Daoy (cell line): ENCODE data around the gene GOLGA8B. TPM values are rescaled to one million over a fixed set of nuclear protein-coding genes. Genes with fewer than 3 reads are reported as not detected.
"Not testable (repeated sequence)": the region's sequence is repeated elsewhere in the genome, so short reads cannot be mapped to it uniquely, and the experiment has no call there.

Source experiments
- DNase-seq: peaks from one replicate; pipeline ENCODE4 v3.0.0-alpha.2; 2015; ENCODE audit warnings: low read depth
- total RNA-seq: library from RNA; depleted of rRNA; stranded (reverse); fragments of >200 nt; shearing (Covaris generic); gene quantifications from 2 replicates; pipeline ENCODE4 v1.2.3, GENCODE V29; 2014; rRNA removed

GOLGA8B gene, protein sequence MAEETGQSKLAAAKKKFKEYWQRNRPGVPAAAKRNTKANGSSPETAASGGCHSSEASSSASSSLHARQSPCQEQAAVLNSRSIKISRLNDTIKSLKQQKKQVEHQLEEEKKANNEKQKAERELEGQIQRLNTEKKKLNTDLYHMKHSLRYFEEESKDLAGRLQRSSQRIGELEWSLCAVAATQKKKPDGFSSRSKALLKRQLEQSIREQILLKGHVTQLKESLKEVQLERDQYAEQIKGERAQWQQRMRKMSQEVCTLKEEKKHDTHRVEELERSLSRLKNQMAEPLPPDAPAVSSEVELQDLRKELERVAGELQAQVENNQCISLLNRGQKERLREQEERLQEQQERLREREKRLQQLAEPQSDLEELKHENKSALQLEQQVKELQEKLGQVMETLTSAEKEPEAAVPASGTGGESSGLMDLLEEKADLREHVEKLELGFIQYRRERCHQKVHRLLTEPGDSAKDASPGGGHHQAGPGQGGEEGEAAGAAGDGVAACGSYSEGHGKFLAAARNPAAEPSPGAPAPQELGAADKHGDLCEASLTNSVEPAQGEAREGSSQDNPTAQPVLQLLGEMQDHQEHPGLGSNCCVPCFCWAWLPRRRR
- total RNA-seq, result 19.9 and 22.6 TPM in 2 replicates

DNA sequence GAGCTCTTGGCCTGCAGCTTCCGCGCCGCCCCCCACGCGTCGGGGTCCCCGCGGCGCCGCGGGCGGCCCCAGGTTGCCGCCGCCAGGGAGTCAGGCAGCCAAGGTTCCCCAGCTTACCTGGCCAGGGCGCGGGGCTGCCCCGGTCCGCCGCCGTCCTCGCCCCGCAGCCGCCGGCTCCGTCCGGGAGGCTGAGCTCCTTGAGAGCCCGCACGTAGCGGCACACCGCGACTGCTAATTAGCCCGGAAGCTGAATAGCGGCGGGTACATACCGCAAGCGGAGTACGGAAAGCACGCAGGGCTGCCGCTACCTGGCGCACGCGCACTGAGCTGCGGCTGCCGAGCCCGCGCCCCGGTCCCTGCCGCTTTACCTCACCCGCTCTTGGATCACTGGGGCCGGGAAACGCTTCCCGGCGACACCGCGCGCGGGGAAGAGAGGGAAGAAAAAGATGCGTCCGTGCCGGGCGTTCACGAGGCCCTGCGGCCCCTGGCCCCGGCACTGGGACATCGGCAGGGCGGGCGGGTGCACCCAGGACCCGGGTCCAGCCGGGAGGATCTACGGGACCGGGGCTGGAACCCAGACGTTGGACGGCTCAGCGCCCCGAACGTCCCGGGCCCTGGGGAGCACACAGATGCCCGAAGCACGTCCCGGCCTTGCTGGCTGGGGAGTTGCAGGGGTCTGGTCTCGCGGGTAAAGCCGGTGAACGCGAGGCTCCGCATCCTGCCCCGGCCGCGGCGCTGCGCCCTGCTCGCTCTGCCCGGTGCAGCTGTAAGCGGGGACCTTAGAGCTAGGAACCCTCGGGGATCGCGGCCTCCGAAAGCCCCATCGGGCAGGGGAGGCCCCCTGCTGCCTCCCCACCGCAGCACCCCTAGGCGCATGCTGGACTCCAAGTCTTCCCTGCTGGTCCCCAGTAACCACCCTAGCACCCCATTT lies at the start of gene GOLGA8B:
Gene GOLGA8B (minus strand): TSS at position 253 of the 931 bp plus-strand sequence. CDS start 47,739 bp downstream, outside the sequence.
- peak; percentile 80 for DNase-seq

GRCh38 chr15:34633165-34633564 lies 49.7 kb upstream of the GOLGA8B start:
- not testable (repeated sequence) for DNase-seq

GRCh38 chr15:34628577-34629152 lies 45.2 kb upstream of the GOLGA8B start:
- no peak for DNase-seq

GRCh38 chr15:34625007-34625406 lies 41.6 kb upstream of the GOLGA8B start:
- no peak for DNase-seq

DNA sequence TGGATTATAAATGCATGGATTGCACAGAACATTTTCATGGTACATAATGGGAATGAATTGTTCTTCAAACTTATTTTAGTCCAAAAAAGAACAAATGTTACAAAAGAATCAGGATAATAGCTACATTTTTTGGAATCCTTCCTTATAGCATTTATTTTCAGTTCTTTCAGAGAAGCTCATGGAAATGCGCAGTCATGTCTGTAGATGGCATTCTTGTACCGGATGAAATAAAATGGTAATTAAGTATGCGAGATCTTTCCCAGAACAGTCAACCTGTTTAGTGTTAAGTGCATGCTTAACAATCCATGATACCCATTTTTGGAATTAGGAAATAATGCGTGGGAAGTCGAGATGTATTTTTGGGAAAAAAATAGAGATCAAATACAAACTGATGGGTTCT lies 38.2 kb upstream of the GOLGA8B start:
- peak; percentile 21 for DNase-seq

GRCh38 chr15:34620814-34621213 lies 37.4 kb upstream of the GOLGA8B start:
- DNase-seq, result no peak

DNA sequence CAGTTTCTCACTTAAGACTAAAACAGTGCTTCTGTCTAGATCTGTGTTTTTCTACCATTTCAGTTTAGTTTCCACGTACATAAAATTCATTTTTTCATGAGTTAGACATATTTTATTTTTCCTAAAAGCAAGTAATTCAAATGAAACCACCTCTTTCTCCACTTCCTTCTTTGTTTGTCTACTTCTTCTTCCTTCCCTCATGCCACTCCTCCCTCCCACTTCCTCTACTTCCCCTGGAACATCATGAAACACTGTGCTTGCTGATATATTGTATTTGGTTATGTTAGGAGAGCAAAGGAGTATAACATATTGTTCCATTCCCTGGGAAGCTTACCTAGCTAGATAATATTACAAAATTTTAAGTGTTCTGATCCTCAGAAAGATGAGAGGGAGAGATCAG lies 36.7 kb upstream of the GOLGA8B start:
- DNase-seq, result no peak

- DNase-seq, result no peak
Measured at GRCh38 chr15:34619151-34619550, 35.7 kb upstream of the GOLGA8B start.

- no peak for DNase-seq
Measured at GRCh38 chr15:34618073-34618472, 34.6 kb upstream of the GOLGA8B start.

DNA sequence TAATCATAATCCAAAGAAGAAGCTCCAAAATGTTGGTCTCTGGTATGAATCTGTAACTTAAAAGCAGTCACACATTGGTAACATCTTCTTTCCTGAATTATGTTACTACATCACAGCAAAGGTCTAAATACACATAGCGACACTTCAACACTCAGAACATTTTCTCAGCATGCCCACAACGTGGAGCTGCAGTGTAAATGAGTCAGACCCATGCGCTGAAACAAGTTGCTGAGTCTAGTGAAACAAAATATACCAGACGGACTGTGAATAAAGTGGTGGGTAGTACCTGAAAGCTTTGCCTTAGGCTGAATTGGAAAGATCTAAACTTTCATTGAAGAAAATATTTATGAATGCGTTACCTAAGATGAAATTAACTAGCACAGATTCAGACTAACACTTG lies 33.2 kb upstream of the GOLGA8B start:
- peak; percentile 47 for DNase-seq

DNA sequence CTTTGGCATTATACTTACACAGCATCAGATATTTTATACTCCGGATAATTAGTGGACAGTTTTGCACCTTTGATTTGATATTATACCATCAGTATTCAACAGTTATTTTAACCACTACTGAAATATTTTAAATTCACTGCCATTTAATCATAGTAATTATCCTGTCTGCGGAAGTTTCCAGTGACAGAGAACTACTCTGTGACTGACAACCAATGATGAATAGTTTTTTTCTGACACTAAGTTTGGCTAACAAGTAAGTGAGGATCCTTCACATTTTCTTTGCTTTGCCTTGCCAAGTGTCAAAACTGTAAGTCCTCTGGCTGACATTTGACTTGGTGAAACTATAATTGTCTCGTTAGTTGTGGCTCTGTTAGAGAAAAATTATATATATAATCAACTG lies 30.5 kb upstream of the GOLGA8B start:
- DNase-seq, result no peak

DNA sequence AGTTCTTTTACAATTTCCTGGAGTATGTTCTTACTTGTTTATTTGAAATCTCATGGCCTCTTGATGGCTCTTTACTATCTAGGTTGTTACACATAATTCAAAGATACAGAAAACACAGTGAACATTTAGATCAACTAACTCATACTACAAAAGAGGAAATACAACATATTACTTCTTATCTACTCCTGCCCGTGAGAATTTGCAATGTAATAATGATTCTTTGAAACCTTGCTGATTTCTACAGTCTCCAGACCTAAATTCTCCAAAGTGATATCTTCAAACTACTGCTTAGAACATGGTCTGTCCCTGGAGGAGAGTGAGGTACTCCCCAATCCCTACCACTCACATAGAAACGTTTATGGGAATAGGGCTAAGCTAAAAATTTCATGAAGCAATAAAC lies 29.9 kb upstream of the GOLGA8B start:
- DNase-seq, result no peak

- DNase-seq, result no peak
Measured at GRCh38 chr15:34610354-34610753, 26.9 kb upstream of the GOLGA8B start.

GRCh38 chr15:34609102-34610057 lies 25.9 kb upstream of the GOLGA8B start:
- no peak for DNase-seq

DNA sequence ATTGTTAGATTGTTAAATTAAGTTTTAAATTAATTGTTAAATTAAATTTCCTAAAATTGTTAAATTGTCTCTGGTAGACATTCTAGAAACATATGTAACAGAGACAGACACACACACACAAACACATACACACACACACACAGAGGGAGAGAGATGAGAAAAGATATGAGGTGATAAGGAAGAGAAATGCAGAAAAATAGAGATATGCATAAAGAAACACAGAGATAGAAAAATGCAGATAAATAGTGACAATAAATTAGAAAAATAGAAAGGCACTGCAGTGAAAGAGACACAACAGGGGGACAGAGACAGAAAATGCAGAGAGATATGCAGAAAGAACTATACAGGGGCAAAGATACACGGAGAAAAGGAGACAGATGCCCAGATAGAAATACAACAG lies 25.1 kb upstream of the GOLGA8B start:
- no peak for DNase-seq

DNA sequence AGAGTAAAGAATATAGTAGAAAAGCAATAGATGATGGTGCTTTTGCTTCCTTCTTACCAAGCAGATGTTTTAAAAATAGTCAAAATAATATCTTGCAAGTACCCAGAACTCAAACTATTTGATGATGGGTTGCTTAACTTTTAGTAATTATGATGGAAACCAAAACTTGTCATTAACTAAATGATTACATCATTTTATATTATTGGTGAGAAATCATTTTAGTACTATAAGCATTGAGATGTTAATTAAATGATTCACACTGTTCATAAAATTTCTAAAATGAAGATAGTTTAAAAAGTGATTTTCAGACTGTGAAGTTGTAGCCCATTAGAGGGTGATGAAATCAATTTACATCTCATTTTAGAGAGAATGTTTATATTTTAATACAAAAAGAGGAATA lies 24.4 kb upstream of the GOLGA8B start:
- no peak for DNase-seq

DNA sequence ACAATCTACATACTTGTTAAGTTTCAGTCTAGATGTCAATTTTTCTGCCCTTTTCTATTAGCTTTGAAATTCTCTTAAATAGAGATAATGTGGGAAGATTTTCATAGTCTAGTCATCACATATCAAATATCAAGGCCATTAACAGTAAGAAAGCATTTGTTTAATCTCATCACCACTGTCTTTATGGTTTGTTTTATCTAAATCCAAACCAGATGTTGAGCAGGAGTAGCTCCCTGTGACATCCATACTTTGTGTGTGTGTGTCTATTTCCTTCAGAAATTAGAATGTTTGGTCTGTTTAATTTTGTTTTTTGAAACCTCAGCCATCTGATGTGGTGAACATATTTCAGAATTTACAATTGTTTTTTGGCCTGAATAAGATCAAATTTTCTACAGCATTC lies 23.1 kb upstream of the GOLGA8B start:
- DNase-seq, result no peak

GRCh38 chr15:34606131-34606530 lies 22.7 kb upstream of the GOLGA8B start:
- DNase-seq, result no peak

DNA sequence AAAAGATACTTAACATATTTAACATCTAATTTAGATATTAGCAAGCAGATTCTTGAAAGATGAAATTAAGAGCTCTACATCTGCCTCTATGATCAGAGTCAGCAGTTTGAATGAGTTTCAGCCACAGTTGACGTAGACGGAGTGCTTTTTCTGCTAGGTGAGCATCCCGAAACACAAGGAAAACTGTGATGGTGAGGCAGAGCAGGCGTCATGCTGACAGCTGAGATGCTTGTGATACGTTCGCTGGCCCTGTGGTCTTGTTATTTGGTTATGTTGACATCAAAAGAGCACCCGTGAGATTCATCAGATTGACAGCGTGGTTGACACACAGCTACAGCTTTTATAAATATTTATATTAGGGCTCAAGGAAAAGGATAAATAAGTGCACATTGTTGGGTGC lies 19.6 kb upstream of the GOLGA8B start:
- no peak for DNase-seq

DNA sequence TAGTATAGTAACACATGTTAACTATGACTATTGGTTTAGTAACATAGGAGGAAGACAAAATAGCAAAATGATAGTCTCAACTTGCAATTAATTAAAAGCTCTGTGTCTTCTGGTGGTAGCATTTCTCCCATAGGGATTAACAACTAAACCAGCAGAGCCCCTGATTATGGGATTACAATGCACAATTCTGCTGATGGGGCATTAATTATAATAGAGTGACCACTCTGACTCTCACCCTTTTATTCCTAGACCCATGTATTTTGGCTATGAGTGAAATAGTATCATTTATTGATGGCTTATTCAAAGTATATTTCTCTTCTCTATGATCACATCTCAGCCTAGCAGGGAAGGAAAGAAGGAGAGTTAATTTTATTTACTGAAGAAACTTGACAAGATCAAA lies 17.5 kb upstream of the GOLGA8B start:
- DNase-seq, result no peak
